ENCODE results near the gene MESP1. TPM values are rescaled to one million over a fixed set of nuclear protein-coding genes. Genes with fewer than 3 reads are reported as not detected.

The MESP1 gene
- total and polyA plus RNA-seq, 10 of the 15 experiments (the other 5 are each of a cell fraction or from before 2014, with no cell fraction given): 0.04 to 1.1 (median 0.57) TPM; not detected in 2

DNA sequence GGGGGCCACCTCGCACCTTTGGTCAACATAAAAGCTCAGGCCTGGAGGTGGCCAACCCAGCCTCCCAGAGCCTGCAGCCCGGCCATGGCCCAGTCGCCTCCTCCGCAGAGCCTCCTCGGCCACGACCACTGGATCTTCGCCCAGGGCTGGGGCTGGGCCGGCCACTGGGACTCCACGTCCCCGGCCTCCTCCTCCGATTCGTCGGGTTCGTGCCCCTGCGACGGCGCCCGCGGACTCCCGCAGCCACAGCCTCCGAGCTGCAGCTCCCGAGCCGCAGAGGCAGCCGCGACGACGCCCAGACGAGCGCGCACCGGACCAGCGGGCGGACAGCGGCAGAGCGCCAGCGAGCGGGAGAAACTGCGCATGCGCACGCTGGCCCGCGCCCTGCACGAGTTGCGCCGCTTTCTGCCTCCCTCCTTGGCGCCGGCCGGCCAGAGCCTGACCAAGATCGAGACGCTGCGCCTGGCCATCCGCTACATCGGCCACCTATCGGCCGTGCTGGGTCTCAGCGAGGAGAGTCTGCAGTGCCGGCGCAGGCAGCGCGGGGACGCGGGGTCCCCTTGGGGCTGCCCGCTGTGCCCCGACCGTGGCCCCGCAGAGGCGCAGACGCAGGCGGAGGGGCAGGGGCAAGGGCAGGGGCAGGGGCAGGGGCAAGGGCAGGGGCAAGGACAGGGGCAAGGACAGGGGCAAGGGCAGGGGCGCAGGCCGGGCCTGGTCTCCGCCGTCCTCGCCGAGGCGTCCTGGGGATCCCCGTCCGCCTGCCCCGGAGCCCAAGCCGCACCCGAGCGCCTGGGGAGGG, 25.4 kb upstream of the MESP1 start, which contains the start of gene MESP2 (continued):
- TF ChIP-seq, protein P1, sequence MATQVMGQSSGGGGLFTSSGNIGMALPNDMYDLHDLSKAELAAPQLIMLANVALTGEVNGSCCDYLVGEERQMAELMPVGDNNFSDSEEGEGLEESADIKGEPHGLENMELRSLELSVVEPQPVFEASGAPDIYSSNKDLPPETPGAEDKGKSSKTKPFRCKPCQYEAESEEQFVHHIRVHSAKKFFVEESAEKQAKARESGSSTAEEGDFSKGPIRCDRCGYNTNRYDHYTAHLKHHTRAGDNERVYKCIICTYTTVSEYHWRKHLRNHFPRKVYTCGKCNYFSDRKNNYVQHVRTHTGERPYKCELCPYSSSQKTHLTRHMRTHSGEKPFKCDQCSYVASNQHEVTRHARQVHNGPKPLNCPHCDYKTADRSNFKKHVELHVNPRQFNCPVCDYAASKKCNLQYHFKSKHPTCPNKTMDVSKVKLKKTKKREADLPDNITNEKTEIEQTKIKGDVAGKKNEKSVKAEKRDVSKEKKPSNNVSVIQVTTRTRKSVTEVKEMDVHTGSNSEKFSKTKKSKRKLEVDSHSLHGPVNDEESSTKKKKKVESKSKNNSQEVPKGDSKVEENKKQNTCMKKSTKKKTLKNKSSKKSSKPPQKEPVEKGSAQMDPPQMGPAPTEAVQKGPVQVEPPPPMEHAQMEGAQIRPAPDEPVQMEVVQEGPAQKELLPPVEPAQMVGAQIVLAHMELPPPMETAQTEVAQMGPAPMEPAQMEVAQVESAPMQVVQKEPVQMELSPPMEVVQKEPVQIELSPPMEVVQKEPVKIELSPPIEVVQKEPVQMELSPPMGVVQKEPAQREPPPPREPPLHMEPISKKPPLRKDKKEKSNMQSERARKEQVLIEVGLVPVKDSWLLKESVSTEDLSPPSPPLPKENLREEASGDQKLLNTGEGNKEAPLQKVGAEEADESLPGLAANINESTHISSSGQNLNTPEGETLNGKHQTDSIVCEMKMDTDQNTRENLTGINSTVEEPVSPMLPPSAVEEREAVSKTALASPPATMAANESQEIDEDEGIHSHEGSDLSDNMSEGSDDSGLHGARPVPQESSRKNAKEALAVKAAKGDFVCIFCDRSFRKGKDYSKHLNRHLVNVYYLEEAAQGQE (IDR thresholded peaks at IDR 0.05; ENCODE audit: low read depth, low read length): peak; percentile 51; the same call in 1 of the 2 replicates
- TF ChIP-seq, protein P2, sequence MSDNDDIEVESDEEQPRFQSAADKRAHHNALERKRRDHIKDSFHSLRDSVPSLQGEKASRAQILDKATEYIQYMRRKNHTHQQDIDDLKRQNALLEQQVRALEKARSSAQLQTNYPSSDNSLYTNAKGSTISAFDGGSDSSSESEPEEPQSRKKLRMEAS (IDR thresholded peaks at IDR 0.05; ENCODE audit: low read depth, low read length): 0 out of 2 replicates have a peak, but pooled peaks have one; percentile 40
- no peak for TF ChIP-seq JUND (IDR thresholded peaks at IDR 0.05; ENCODE audit: low read depth, low read length)
- TF ChIP-seq IKZF1 (conservative IDR thresholded peaks at IDR 0.05): peak; percentile 78

DNA sequence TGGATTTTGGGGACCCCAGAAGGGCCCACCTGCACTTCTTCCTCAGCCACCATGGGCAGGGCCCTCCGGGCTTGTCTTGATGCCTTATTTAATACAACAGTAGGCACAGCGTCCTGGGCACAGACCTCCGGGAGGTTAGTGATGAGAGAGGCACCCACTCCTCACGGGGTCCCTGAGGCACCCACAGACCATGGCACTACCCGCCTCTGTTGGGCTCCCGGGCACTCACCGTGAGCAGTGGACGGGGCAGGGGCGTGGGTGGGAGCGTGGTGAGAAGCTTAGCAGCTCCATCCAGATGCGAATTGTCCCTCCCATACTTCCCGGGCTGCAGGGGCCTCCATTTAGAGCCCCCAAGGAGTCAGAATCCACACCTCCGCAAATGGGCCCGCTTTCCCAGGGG, 24.8 kb upstream of the MESP1 start:
- no peak for FAIRE-seq

More for the DNA sequence above, 24.8 kb upstream of the MESP1 start:
- Histone ChIP-seq H3K27ac (ENCODE audit: control insufficient read depth, insufficient read depth) (no peak overlapping the region), H3K79me2 (ENCODE audit: control insufficient read depth, insufficient read depth, low read length) (no peaks in the 10 kb centered on the region), H3K4me3 (no peak overlapping the region; the same call in 1 of the 2 replicates), H3K9me3 (replicated peaks; ENCODE audit: control insufficient read depth, insufficient read depth, low read length) (no peaks in the 10 kb centered on the region), H3K4me1 (ENCODE audit: control insufficient read depth, insufficient read depth, low read length) (peaks cover 14% of the 10 kb centered on the region), H3K4me2 (ENCODE audit: control insufficient read depth, insufficient read depth) (peak overlapping the region; percentile 92), H3K9ac (ENCODE audit: control insufficient read depth, insufficient read depth, low read length) (no peak overlapping the region), H3K27me3 (replicated peaks in 1 of 2; ENCODE audit: control insufficient read depth in 2 of 2, insufficient read depth in 2 of 2, low read length in 1 of 2) (no peaks in the 10 kb centered on the region), H3K36me3 (ENCODE audit: control insufficient read depth in 2 of 2, insufficient read depth in 2 of 2, low read length in 1 of 2) (no peaks in the 10 kb centered on the region), H2AFZ (ENCODE audit: control insufficient read depth, low read depth, low read length) (no peak overlapping the region), H4K20me1 (ENCODE audit: control insufficient read depth, insufficient read depth) (no peaks in the 10 kb centered on the region)
- no TSS peak for BruUV-seq (replicated peaks)
- DNase-seq (ENCODE audit: low read depth, low spot score): no peak
- 67% methylated on average over 14 of the region's 14 CpGs for WGBS (ENCODE audit: insufficient coverage, insufficient replicate concordance, low lambda C conversion rate, missing lambda C conversion rate)
- no peak for TF ChIP-seq YBX1 (IDR thresholded peaks at IDR 0.05)
- SMC1A ChIA-PET (ENCODE audit: uncharacterized antibody, unreplicated experiment): interaction anchor here (1.4 kb wide), 1 partner anchor 14 kb away, joined by 5 read pairs; no protein-coding TSS in a partner anchor
- no peak for ATAC-seq
- RAD21 ChIA-PET (ENCODE audit: unreplicated experiment): interaction anchor here (1.2 kb wide), 1 partner anchor 25 kb away, joined by 3 read pairs; no protein-coding TSS in a partner anchor
- POLR2A ChIA-PET: no interaction called here
- intact Hi-C loops (cut with micrococcal nuclease; ENCODE audit: unreplicated experiment): no loop called here
- CTCF ChIA-PET: interaction anchor here (1.1 to 7.0 kb wide), 3 partner anchors 14 to 102 kb away, joined by 4 to 40 read pairs (median 9); no protein-coding TSS in a partner anchor
- in situ Hi-C loops (cut with MboI): no loop called here

Data from GM12878 (cell line).